NCI-H2029 (cell line): ENCODE data around the gene OTUD3.
A peak's percentile ranks its signal among the peaks of the same experiment; 100 is the strongest.
"Not testable (repeated sequence)": the region's sequence is repeated elsewhere in the genome, so short reads cannot be mapped to it uniquely, and the experiment has no call there.

ENCODE experiments used
- DNase-seq: peaks from one replicate; lab custom pipeline; 2025; lab: John Stamatoyannopoulos, UW

OTUD3 gene, protein sequence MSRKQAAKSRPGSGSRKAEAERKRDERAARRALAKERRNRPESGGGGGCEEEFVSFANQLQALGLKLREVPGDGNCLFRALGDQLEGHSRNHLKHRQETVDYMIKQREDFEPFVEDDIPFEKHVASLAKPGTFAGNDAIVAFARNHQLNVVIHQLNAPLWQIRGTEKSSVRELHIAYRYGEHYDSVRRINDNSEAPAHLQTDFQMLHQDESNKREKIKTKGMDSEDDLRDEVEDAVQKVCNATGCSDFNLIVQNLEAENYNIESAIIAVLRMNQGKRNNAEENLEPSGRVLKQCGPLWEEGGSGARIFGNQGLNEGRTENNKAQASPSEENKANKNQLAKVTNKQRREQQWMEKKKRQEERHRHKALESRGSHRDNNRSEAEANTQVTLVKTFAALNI

DNA sequence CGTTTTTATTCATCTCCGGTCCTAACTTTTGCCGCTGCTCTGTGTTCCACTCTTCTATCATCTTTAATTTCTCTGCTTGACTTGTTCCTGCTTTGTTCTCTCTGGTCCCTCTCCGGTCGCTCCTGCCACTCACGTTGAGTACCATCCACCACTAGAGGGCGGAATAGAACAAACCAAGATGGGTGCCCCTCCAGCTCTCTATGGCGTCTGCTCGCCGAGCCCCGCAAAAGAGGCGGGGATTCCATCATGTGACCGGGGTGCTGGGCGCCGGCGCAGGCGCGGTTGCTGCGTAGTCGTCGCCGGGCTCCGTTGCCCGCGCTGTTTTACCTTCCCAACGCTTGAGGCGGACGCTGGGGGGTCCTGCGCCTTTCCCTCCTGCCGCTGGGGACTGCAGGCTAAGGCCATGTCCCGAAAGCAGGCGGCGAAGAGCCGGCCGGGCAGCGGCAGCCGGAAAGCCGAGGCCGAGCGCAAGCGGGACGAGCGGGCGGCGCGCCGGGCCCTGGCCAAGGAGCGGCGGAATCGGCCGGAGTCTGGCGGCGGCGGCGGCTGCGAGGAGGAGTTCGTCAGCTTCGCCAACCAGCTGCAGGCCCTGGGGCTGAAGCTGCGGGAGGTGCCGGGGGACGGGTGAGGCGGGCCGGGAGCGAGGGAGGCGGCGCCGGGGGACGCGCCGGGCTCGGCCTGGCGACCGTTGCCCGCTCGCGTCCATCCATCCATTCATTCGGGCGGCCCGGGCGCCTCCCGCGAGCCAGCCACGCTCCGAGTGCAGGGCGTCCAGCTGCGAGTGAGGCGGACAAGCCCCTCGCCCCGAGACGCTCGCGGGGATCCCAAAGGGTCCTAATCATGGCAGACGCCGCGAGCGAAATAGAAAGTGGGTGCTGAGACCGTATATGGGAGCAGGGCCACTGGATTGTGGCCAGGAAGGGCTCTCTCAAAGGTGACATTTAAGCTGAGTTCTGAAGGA lies at the start of gene OTUD3:
OTUD3 (plus strand) TSS at position 285 of the 961 bp plus-strand sequence; CDS start at position 404, 119 bp downstream.
- peak; percentile 96 for DNase-seq

DNA sequence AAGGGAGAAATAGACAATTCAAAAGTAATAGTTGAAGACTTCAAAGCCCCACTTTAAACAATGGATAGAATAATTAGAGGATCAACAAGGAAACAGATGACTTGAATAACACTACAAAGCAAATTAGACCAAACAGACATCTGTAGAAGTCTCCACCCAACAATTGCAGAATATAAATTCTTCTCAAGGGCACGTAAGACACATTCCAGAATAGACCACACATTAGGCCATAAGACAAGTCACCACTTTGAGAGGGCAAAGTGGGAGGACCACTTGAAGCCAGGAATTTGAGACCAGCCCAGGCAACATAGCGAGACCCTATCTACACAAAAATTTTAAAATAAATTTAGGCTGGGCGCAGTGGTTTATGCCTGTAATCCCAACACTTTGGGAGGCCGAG lies 46.6 kb upstream of the OTUD3 start:
- DNase-seq = no peak

DNA sequence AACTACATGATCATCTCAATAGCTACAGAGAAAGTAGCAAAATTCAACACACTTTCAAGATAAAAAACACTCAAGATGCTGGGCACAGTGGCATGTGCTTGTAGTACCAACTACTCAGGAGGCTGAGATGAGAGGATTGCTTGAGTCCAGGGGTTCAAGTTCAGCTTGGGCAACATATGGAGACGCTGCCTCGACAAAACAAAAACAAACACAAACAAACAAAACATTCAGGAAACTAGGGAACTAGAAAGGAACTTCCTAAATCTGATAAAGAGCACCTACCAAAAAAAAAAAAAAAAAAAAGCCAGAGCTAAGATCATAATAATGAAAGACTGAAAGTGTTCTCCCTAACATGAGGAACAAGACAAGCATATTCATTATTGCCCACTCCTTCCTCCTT lies 44.3 kb upstream of the OTUD3 start:
- no peak for DNase-seq

DNA sequence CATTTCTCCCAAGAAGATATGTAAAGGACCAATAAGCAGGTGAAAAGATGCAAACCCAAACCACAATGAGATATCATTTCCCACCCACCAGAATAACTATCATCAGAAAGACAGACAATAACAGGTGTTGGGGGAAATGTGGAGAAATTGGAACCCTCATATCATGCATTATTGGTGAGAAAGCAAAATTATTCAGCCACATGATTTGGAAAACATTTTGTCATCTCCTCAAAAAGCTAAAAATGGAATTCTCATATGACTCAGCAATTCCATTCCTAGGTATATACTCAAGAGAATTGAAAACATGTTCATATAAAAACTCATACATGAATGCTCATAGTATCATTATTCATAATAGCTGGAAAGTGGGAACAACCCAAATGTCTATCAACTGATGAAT lies 42.0 kb upstream of the OTUD3 start:
- no peak for DNase-seq

DNA sequence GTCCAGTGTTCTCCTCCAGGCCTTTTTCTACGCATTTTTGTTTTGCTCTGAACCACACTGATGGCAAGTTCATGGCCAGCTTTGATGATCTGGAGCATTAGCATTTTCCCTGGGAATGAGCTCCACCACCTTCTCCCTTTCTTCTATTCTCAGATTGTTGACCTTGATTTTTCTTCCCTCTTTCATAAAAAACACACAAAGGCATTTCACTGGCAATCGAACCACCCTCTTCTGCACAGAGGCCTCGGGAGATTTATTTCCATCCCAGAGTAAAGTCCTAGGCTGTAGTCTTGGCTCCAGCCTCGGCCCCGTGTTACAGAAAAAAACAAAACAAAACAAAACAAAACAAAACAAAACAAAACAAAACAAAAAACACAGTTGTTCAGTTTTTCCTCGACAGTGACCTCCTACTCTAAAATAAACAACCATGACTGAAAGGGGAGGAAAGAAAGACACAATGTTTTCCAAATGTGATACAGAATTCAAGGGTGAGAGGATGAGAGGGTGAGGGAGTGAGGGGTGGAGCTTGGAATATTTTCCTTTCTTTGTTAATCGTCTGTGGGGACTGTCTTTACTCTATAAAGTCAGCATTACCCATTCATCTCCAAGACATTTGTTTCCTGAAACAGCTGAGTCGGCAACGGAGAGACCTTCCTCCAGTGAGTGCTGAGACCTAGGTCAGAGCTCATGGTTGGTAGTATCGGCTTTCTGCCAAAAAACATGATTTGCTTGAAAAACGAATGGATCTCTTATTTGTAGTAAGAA lies 37.3 kb upstream of the OTUD3 start:
- DNase-seq = no peak

DNA sequence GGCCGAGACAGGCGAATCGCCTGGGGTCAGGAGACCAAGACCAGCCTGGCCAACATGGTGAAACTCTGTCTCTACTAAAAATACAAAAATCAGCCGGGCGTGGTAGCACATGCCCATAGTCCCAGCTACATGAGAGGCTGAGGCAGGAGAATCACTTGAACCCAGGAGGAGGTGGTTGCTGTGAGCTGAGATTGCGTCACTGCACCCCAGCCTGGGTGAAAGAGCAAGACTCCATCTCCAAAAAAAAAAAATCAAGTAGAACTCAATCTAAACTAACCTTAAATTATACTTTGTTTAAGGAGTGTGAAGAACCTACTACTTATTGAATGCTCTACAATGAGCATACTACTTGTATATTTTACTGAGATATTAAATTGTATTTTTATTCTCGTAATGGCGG lies 36.6 kb upstream of the OTUD3 start:
- DNase-seq = no peak

DNA sequence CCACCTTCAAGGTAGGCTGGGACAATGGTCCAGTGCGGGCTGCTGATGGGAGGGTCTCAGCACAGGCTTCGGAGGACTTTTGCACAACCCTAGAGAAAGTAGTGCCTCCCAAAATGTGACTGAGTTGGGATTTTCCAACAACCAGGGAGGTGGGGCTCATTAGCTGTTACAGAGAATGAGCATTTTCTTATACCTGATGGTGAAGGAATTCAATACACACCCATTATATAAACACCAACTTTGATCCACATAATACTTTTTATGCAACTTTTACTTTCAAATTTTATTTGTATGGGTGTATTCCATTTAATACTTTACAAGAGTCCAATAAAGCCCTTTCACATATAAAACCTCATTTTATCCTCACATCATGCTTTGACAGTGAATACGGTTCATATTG lies 35.9 kb upstream of the OTUD3 start:
- no peak for DNase-seq

DNA sequence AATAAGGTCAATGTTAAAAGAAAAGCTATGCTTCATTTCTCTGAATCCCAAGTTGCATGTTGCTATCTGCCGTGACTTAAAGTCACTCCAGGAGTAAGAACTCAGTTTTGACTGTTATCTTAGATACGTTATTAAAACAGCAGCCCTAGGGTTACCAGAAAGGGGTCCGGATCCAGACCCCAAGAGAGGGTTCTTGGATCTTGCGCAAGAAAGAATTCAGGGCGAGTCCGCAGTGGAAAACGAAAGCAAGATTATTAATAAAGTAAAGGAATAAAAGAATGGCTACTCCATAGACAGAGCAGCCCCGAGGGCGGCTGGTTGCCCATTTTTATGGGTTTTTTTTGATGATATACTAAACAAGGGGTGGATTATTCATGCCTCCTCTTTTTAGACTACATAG lies 34.9 kb upstream of the OTUD3 start:
- not testable (repeated sequence) for DNase-seq

DNA sequence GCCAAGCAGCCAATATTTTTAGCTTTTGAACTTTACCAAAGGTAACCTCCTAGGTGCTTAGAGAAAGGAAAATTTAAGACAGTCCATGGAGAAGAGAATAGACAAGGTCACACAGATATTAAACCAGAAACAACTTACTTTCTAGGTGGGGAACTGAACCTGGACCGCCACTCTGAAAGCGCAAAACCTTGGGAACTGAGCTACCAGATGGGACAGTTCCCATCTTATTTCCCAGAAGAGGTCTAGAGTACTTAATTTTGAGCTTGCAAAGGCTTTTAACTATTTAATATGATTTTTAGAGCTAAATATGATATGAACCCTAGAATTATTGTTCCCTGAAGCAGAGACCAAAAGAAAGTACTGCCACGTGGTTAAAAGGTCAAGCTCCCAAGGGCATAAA lies 32.9 kb upstream of the OTUD3 start:
- DNase-seq = not testable (repeated sequence)

DNA sequence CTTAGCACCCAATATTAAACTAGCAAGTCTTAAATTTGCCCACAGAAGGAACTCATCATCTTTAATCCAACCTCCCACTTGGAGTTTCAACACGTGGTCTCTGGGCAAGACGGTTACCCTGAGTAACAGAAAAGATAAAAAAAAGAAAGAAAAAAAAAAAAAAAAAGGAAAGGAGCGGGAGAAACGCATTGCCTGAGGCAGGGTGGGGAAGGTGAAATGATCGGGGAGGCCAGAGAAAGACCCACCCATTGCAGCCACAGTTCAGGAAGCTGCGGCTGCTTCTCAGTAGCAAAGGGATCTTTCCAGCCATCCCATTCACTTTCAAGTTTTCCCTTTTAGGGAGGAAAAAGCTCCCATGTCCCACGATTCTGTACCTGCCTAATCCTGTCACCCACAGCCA lies 32.0 kb upstream of the OTUD3 start:
- no peak for DNase-seq

DNA sequence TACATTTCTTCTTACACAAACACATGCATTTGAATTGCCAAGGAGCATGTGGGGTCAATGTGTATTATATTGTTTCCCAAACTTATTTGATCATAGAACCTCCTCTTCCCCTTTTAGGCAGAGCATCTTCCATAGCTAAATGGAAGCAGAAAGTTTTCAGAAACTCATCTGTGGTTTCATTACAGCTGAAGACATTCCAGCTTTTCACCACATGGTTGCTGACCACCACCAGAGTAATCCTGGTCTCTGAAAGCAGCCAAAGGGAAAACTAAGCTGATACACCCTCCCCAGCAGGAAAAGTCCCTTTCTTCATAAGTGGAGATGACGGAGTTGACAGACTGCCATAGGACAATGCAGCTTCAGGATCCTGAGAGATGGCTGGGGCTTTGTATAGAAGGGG lies 30.2 kb upstream of the OTUD3 start:
- no peak for DNase-seq

DNA sequence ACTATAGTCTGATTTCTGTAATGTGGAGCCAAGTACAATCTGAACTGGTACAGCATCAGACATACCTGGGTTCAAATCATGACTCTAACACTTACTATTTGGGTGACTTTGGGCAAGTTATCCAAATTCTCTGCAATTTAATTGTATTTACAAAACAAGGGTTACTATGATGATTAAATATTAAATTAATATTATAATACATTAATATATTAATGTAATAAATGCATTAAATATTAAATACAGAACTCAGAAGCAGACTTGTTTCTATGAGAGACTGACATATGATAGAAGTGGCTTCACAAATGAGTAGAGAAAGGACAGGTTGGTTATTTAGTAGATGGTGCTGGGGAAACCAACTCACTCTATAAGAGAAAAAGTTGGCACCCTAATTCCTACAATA lies 27.3 kb upstream of the OTUD3 start:
- DNase-seq = no peak

DNA sequence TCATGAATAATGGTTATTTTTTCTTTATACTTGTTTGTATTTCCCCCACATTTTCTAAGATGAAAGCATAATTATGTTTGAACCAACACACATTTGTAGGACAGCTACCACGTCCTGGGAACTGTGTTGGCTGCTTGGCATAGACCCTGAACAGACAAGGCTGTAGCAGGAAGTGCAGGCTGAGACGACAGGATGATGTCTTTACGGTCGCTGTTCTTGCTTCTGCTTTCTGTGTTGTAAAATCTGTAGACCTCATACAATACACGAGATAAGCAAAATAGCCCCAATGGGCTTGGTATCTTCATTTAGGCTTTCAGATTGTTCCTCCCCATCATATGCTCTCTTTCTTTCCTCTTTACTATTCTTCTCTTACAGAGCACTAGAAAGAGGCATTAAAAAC lies 23.3 kb upstream of the OTUD3 start:
- no peak for DNase-seq

DNA sequence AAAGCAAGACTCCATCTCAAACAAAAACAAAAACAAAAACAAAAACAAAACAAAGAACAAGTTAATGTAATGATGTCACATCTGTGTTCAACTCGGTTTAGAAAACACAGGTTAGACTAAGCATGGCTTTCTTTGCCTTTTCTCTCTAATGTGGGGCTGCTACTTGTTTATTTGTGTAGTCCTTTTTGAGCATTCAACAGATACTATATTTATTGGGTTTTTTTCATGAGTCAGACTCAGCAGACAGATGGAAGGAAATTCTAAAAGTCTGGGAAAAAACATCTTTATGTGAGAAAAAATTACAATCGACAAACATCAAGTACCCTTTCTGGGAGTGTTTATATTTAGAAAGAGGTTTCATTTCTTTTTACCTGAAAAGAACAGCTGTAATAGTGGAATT lies 22.3 kb upstream of the OTUD3 start:
- no peak for DNase-seq

DNA sequence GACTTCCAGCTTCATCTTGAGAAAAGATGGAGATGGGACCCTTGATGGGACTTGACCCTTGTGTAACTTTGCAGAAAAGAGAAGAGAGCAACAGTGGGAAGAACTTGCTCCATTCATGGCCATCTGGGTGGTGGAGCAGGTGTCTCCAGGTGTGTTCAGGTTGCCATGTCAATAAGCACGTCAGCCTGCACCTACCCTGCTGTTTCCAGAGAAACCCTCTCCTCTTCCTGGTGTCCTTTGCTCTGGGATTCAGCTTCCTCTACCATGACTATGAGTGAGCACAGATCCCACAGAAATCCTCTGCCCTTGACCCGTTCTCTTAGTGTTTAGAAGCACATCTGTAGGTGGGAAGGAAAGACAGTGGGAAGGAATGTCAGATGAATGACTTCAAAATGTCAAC lies 21.8 kb upstream of the OTUD3 start:
- DNase-seq = peak; percentile 16

DNA sequence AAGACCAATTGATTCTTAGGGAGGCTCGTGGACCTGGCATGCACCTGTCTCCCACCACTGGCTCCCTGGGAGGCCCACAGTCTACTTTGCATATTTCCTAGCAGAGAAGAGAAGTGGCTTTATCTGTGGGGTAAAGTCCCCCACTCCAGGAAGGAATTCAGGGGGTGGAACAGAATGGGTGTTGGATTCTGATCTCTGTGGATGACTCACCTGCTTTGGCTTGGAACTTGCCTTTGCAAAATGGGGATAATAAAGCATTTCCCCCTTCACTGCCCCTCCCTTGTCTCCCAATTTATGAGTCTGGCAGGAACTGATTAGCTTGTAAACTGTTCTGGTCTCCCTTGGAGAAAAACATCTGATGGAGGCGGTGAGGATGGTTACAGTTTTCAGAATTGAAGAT lies 21.2 kb upstream of the OTUD3 start:
- no peak for DNase-seq

DNA sequence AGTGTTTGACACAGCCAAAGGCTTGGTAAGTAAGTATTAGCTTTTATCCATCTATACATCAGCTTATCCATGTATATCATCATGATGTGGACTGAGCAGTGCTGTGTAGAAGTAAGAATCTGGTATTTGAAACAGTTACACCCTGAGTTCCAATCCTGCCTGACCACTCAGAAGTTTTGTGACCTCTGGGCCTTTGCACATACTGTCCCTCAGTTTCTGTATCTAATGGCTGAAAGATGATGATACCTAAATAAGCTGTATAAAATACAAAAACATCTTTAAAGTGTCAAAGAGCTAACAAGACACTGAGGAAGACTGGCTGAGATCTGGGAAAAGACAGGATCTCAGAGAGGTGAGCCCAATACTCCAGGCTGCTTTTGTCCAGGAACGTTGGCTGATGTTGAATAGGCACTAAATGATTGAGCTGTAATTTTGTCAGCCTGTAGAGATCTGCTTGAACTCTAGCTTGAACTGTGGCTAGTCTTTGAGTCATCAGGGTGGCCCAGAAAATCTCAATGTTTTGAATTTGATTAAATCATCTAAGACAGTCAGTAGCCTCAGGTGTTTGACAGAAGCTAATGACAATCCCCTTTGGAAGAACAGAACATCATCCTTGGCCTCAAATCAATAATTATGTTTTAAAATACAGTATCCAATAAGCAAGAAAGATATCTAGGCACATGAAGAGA lies 20.2 kb upstream of the OTUD3 start:
- DNase-seq = no peak

DNA sequence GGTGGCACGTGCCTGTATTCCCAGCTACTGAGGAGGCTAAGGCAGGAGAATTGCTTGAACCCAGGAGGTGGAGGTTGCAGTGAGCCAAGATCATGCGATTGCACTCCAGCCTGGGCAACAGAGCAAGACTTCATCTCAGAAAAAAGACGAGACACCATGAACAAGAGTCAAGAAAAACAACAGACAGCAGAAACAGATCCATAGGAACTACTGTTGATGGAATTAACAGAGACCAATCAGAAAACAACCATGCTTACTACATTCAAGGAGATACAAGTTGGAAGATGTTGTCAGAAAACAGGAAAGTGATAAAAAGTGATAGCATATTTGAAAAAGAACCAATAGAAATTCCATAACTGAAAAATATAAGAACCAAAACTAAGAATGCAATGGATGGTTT lies 19.3 kb upstream of the OTUD3 start:
- DNase-seq = no peak

DNA sequence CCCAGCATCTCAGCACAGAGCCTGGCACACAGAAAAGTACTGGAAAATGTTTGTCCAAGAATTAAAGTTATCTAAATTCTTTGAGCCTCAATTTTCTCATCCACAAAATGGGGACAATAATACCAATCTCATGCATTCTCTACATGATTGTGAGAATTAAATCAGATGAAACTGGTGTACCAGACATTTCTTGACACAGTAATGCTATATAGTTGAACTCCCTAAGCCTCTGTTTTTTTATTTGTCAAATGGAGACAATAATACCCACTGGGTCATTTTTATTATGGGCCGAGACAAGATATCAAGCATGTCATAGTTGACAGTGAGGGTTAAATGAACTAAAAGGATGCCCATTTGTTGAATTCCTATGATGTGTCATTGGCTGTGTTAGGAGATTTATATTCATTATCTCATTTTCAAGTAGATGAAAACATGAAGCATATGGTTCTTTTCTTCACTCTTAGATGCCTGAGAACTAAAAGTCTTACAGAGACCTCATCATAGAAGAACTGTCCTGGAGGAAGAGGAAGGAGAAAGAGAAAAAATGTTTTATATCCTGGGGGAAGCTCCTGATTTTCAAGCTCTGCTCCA lies 17.5 kb upstream of the OTUD3 start:
- DNase-seq = no peak

DNA sequence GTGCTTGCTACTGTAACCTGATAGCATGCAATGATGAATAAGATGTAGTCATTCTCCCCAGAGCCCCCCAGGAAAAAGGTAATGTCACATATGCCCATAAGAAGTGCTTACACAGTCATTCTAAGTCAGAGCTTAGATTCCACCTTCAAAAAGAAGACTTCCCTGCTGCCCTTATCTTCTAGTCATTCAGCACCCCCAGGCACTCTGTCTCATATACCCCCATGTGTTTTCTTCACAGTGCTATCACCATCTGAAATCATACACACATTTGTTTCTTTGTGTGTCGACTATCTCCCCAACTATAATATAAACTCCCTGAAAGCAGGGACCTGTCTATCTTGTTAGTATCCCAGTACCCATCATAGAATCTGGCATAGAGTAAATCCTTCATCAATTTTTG lies 16.2 kb upstream of the OTUD3 start:
- no peak for DNase-seq

DNA sequence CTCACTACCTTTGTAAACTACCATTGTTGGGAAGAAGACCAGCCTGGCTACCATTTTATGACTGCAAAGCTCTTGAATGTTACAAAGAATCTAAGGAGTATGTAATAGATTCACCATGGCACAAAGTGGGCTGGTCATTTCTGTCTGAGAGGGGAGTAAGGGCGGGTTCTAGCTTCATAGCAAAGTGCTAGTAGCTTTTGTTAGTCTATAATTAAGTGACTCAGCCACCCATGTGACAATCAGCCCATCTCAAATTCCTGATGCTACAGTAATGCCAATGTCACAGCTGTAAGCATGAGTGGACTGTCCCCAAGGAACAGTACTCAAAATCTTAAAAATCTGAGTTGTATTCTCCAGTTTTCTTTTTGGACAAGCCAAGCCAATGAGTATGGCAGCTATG lies 15.4 kb upstream of the OTUD3 start:
- DNase-seq = no peak
